Pons (tissue), 1 donor: ENCODE results near the gene TIE1.

Source experiments
- DNase-seq: peaks from one replicate; pipeline ENCODE4 v3.0.0-alpha.2; 2016; ENCODE audit warnings: low spot score

Gene TIE1

GRCh38 chr1:43312663-43313515 is 12.1 kb downstream of the TIE1 start:
- DNase-seq = no peak

- no peak for DNase-seq
Measured at GRCh38 chr1:43313771-43314170, 13.0 kb downstream of the TIE1 start.

GRCh38 chr1:43314233-43314632 is 13.5 kb downstream of the TIE1 start:
- DNase-seq = no peak

DNA sequence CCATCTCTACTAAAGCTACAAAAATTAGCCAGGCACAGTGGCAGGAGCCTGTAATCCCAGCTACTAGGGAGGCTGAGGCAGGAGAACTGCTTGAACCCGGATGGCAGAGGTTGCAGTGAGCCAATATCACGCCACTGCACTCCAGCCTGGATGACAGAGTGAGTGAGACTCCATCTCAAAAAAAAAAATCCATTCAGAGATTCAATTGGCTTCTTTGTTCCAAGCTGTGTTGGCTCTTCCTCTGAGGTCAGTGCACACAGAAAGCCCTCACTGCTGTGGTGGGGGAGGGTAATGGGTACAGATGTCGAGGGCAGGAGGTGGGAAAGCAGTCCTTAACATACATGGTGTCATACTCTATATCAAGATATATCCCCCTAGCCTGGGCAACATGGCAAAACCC is 14.7 kb downstream of the TIE1 start:
- DNase-seq = peak; percentile 87

- no peak for DNase-seq
Measured at GRCh38 chr1:43315963-43316737, 15.4 kb downstream of the TIE1 start.

- no peak for DNase-seq
Measured at GRCh38 chr1:43316738-43317520, 16.1 kb downstream of the TIE1 start.

GRCh38 chr1:43317817-43318471 is 17.2 kb downstream of the TIE1 start:
- peak; percentile 82 for DNase-seq

DNA sequence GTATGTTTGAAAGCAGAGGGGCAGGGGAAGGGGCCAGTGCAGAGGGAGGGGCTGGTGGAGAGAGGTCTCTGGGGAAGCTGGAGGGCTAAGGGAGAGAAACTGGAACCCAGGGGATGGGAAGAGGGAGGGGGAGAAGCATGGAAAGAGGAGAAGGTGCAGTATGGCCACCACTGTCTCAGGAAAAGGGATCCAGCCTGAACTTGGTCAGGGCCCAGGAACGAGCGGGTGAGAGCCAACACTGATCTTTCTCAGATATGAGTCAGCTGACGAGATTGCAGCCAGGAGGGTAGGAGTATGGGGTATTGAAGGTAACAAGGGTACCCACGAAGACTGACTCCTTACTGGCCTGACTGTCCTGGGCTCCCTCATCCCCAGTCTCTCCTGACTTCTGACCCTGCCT is 18.0 kb downstream of the TIE1 start:
- DNase-seq = no peak

- no peak for DNase-seq
Measured at GRCh38 chr1:43319288-43319687, 18.5 kb downstream of the TIE1 start.

DNA sequence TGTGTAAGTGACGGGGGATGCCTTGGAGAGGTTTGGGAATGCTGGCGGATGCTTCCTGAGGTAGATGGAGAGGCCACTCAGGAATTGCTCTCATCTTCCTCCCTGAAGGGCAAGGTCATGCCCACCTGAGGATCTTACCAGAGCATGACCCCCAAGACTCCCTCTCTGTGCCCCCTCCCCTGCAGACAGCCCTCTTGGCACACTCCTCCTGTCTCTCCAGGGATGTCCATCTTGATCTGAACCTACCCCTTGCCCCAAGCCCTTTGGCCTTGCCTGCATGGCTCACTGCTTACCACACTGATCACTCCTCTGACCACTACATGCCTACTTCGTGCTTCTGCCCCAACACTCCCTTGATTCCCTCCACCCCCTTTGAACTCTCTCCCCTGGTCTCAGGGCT is 19.0 kb downstream of the TIE1 start:
- DNase-seq = no peak

GRCh38 chr1:43321331-43321891 is 20.6 kb downstream of the TIE1 start:
- DNase-seq = no peak

- DNase-seq = no peak
Measured at GRCh38 chr1:43322506-43322905, 21.7 kb downstream of the TIE1 start.

- DNase-seq = no peak
Measured at GRCh38 chr1:43324810-43325209, 24.0 kb downstream of the TIE1 start.

- DNase-seq = no peak
Measured at GRCh38 chr1:43325381-43325780, 24.6 kb downstream of the TIE1 start.

GRCh38 chr1:43327549-43328292 is 26.9 kb downstream of the TIE1 start:
- no peak for DNase-seq

GRCh38 chr1:43329995-43330751 is 29.4 kb downstream of the TIE1 start:
- DNase-seq = no peak

DNA sequence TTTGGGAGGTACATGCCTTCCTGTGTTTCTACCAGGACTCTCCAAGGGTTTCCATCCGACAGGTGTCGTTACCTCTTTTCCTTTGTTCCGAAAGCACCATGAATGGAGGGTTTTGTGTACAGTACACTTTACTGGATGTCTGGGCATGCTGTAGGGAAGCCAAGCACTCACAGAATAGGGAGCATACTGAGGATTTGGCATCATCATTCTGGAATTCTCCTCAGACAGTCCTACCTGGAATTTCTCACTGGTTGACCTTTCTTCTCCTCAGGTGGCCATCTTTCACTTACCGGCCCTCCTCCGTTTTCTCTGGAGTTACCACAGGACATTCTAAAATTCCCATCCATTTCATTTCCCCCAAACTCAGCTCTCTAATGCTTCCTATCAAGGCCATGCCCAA is 30.9 kb downstream of the TIE1 start:
- DNase-seq = no peak

DNA sequence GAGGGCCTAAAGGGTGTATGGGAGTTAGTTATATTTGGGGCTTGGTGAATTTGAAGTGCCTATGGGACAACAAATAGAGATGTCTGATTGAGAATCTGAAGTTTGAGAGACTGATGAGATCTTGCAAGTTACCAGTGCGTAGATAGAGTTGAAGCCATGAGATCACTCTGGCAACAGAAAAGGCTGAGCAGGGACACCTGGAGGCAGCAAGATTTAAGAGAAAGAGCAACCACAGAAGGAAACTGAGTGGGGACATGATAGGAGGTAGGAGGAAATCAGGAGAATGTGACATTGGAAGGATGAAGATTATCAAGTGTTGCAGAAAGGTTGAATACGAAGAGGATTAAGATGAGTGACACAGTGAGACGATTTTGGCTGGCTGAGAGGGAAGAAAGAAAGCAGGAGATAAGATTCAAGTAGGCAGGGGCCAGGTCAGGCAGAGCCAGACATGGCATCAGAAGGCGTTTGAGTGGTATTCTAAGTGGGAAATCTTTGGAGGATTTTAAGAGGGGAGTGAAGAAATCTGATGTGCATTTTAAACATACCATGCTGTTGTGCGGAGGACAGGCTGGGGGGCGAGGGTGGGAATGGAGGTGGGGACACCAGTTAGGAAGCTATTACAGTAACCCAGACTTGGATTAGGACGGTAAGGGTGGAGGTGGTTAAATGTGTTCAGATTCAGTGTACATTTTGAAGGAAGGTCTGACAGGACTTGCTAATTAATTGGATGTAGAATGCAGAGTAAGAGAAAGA is 33.8 kb downstream of the TIE1 start:
- no peak for DNase-seq

GRCh38 chr1:43337588-43337987 is 36.8 kb downstream of the TIE1 start, which contains the start of gene MPL:
Gene MPL (plus strand): TSS chr1:43337818. CDS start chr1:43337849, 31 bp downstream.
- no peak for DNase-seq
